Fibroblast of skin of scalp (primary cell): Measurements from ENCODE around the gene HNRNPAB.
"Not testable (repeated sequence)": the region's sequence is repeated elsewhere in the genome, so short reads cannot be mapped to it uniquely, and the experiment has no call there.

Experiments
- DNase-seq: peaks from one replicate; pipeline ENCODE4 v3.0.0-alpha.2; 2013

The HNRNPAB gene

DNA sequence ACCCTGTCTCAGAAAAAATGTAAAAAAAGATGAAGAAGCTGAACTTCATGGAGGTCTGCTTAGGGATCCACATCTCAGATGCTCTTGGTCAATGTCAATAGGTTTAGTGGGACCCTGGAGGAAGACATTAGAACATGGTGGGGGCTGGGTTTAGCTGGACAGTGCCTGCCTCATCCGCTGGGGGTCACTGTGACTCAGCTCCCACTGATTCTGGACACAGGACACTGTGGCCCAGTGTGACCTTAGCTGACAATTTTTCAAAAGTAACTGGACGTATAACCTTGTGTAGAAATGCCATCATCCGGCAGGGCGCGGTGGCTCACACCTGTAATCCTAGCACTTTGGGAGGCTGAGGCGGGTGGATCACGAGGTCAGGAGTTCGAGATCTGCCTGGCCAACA lies 7.3 kb upstream of the HNRNPAB start:
- no peak for DNase-seq

DNA sequence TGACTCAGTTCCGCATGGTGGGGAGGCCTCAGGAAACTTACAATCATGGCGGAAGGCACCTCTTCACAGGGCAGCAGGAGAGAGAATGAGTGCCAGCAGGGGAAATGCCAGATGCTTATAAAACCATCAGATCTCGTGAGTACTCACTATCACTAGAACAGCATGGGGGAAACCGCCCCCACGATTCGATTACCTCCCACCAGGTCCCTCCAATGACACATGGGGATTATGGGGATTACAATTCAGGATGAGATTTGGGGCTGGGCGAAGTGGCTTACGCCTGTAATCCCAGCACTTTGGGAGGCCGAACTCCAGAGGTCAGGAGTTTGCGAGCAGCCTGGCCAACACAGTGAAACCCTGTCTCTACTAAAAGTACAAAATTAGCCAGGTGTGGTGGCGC lies 6.2 kb upstream of the HNRNPAB start:
- DNase-seq: not testable (repeated sequence)

DNA sequence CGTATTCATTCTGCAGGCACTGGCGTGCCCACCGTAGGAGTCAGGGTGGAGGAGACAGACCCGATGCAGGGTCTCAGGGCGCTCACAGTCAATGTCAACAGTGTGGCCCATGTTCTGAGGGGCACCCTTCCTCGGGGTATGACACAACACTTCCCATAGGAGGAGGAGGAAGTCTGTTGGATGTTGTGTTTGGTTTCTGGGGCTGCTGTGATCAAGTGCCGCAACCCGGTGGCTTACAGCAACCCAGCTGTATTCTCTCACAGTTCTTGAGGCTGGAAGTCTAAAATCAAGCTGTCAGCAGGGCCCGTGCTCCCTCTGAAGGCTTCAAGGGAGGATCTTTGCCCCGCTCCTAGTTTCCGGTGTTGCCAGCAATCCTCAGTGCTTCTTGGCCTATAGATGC lies 5.6 kb upstream of the HNRNPAB start:
- no peak for DNase-seq

DNA sequence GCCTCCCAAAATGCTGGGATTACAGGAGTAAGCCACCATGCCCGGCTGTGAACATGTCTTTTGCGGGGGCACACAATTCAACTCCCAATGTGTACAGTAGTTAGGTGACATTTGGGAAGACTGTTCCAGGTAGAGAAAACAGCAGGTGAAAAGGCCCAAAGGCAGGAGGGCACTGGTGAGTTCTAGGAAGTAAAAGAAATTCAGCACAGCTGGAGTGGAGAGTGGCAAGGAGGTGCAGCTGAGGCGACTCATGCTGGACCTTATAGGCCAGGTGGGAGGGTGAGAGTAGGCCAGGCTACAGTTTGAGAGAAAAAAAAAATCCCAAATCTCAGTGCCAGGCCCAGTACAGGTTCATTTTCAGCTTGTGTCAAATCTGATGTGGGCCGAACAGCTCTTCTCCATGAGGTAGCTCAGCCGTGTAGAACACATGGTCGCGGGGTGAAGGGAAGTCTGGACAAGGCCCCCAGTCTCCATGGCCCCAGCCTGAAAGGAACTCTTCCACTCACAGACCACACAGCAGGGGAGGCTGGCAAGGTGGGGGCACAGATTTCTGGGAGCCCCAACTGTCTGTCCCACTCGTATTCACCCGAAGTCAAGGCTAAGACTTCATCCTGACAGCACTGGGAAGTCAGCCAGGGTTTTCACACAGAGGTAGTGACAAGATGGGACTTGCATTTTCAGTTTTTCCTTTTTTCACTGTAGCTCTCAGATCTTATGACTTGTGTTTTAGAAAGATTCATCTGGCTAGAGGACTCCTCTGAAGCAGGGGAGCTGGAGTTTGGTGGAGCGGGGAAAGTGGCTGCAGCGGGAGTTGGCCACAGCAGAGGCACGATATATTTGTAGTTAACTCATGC lies 4.5 kb upstream of the HNRNPAB start:
- DNase-seq: no peak

DNA sequence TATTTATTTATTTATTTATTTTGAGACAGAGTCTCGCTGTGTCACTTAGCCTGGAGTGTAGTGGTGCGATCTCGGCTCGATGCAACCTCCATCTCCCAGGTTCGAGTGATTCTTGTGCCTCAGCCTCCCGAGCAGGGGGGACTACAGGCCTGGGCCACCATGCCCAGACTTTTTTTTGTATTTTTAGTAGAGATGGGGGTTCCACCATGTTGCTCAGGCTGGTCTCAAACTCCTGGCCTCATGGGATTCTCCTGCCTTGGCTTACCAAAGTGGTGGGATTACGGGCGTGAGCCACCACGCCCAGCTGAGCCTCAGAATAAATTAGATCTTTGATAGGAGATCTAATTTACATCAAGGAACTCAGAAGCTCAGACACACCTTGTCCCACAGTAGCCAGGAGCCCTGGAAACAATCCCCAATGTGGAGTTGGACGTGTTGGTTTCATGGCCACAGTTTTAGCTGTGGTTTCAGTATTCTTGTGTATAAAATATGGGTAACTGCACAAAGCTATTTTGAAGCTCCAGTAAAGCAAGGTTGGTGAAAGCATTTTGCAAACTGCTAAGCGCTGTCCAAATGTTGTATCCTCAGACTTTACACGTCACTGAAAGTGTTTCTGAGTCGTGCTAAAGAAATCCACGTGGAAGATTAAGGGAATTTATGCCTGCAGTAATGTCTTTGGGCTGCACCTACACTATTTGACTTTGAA lies 3.0 kb upstream of the HNRNPAB start:
- no peak for DNase-seq

DNA sequence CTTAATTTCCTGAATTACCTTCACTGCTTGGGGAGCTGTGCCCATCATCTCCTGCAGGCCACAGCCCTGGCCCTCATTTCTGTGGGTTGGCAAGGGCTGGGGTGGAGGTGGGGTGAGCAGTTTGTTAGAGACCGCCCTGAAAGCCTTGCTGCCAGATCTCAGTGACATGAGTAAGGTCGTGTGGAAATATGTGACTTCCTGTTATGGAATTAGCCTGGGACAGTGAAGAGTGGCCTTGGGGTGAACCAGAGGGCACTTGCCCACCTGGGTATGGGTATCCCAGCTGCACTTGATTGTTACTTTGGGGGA lies 2.5 kb upstream of the HNRNPAB start:
- DNase-seq: no peak

DNA sequence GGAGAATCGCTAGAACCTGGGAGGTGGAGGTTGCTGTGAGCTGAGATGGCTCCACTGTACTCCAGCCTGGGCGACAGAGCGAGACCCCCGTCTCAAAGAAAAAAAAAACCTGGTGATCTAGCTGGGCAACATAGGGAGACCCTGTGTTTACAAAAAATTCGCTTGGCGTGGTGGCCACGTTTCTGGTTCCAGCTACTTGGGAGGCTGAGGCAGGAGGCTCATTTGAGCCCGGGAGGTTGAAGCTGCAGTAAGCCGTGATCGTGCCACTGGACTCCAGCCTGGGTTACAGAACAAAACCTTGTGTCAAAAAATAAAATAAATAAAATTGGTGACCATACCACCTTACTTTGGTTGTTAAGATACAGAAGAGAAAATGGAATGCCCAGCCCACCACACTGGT lies 1.8 kb upstream of the HNRNPAB start:
- DNase-seq: no peak

DNA sequence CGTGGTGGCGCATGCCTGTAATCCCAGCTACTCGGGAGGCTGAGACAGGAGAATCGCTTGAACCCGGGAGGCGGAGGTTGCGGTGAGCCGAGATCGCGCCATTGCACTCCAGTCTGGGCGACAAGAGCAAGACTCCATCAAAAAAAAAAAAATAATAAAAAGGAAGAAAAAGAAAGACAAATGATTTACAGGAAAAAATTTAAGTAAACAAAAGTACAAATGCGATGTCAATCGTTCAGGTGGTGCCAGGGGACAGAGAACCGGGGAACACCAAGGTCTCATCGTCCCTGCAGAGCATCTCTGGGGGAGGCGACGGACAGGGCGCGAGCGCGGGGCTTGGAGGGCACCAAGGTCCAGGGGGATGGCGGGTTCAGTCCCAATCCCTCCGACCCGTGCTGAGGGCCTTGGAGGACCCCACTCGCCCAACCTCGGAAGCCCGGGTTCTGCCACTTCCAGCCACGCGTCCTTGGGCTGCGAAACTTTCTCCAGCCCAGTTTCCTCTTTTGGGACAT lies 607 bp upstream of the HNRNPAB start:
- no peak for DNase-seq

DNA sequence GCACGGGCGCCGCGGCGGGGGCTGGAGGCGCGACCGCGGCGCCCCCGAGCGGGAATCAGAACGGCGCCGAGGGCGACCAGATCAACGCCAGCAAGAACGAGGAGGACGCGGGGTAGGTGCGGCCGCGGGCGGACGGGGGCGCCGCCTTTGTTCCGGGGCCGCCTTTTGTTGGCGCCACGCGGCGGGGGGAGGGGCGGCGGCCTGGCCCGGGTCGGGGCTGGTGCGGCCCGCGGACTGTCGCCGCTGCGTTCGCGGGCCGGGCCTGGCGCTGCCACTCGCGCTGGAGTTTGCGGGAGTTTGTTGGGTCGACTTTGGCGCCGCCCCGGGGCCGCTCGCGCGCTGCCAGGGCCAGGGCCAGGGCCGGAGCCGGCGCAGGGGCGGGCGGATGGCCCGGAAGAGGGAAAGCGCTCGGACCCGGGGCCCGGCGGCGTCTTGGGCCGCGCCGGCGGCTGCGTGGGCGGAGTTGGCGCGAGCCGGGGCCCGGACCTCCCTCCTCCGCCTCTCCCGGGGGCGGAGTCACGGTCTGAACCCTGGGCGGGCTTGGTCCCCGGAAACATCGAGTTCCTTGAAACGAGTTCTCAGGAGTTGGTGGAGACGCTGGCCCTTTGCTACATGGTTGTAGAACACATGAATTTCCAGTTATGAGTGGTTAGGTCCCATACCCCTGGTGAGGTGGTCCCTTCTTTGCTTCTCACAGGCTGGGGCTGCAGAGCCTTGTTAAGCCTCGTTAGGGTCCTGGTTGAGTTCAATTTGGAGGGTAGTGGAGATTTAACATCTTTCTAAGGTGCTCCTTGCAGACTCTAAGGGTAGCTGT lies 809 bp downstream of the HNRNPAB start:
- peak; percentile 79 for DNase-seq

DNA sequence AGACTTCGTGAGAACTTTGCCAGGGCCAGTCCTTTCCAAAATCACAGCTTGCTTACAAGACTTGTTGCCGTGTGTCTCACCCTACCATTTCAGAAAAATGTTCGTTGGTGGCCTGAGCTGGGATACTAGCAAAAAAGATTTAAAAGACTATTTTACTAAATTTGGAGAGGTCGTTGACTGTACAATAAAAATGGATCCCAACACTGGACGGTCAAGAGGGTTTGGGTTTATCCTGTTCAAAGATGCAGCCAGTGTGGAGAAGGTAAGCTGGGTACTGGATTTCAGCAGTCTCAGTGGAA lies 1.4 kb downstream of the HNRNPAB start:
- DNase-seq: no peak

DNA sequence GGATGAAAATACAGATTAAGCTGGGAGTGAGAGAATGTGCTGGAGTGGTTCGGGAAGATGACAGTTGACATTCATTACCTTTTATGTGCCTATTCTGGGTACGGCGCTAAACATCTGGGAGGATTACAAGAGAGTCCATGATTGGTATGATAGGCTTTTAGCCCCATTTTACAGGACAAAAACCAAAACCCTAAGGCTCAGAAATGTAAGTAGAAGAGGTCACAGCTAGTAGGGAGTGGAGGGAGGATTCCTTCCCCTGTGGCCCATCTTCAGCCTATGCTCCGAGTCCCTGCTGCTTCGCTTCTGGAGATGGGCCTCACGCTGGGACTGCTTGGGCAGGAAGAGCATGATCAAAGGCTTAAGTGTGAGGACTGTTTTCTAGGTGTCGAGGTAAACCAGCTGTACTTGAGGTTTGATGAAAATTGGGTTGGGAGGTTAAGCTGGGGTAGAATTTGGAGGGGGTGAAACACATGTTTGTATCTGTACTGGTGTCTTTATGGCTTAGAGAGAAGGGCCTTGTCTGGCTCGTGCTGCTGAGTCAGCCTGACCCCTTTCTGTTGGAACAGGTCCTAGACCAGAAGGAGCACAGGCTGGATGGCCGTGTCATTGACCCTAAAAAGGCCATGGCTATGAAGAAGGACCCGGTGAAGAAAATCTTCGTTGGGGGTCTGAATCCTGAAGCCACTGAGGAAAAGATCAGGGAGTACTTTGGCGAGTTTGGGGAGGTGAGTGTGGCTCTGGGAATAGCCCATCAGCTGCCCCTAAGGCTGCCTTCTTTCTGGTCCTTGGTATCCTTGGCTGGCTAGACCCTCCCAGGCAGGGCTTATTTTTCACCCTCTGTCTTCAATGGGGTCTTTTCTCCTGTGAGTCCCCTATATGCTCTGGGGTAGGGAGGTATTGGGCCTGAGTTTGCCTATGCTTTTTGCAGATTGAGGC lies 2.1 kb downstream of the HNRNPAB start:
- DNase-seq: no peak

DNA sequence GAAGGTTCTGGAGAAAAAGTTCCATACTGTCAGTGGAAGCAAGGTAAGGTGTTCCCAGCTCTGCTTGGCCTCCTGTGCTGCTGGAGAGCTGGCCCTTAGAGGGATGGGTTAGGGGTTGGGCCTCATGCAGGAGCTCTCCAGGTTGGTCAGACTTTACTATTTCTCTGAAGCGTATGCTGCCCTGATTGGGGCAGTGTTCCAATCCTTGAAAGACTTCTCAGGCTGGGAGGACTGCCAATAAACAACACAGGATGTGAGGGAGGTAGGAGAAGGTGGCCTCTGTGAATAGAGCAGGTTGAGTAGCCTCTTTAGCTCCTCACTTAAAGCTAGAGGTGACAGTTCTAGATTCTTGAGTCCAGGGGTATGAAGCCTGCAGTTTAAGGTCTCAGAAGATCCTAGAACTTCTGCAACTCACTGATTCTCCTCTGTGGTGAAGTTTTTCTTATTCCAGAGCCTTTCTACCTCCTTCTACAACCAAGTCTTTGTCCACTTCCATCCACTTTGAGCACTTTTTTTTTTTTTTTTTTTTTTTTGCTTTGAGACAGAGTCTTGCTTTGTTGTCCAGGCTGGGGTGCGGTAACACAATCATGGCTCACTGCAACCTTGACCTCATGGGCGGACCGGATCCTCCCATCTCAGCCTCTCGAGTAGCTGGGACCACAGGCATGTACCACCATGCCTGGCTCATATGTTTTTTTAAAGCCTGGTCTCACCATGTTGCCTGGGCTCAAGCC lies 3.0 kb downstream of the HNRNPAB start:
- DNase-seq: no peak

DNA sequence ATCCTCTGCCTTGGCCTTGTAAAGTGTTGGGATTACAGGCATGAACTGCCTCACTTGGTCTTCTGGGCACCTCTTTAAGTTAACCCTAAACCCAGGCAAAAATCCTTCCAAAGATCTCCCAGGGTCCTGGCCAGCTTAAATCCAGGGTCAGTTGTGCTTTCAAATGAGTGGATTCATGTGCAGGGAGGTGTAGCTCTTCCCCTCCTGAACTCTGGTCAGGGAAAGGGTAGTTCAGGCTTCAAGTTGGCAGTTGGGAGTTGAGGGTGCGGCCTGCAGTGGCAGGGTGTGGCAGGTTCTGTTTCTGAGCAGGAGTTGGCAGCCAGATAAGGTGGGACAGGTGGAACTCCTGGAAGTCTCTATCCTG lies 3.6 kb downstream of the HNRNPAB start:
- DNase-seq: no peak

DNA sequence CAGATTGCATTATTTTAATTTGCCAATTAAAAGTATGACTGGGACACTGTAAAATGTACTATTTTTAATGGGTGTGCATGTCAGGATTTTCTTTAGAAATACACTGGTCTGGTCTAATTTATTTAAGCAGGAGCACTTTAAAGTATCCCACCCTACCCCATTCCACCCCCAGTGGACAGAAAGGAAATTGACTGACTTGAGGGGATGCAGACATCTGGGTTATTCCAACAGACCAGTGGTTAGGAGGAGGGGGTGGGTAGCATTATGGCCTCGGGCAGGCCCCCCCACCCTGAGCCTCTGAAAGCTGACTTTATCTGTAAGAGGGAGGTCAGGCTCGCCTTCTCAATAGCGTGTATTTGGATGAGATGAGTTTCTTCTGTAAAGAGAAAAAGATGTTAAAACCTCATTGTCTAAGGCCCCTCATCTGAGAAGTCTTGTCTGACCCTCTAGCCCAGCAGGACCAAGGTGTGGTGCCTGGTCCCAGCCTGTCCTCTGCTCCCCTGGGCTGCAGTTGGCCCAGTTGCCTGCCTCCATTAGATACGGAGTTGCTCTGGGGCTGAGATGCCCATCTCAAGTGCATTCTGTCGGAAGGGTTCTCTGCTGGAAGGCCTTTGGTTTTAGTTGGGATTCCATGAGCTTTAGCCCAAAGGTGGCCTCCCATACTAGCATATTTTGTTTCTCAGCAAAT lies 4.4 kb downstream of the HNRNPAB start:
- no peak for DNase-seq

DNA sequence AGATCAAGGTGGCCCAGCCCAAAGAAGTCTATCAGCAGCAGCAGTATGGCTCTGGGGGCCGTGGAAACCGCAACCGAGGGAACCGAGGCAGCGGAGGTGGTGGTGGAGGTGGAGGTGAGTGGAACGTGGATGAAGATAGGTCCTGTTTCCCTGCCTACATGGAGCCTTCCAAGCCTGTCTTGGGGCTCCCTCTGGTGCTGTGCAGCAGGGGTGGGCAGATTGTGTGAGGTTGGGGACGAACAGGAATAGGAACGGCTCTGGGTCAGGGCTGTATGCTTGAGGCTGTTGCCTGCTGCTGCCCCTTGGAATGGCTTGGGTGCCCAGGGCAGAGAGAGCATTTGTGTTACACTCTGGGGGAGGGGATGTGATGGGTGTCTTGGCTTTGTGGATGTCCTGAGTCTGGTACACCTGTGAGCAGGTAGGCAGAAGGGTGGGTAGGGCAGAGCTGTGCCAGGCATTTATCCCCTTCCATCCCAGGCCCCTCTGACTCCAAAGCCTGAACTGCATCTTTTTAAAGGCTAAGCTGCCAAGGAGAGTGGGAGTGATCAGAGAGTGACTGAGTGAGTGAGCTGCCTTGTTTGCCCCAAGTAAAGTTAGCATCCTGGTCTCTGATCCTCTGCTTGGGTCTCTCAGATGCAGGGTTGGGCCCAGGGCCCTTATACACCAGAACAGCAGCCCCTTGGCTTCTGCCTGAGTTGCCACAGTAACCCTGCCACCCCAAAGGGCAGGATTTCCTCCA lies 5.2 kb downstream of the HNRNPAB start:
- DNase-seq: no peak

DNA sequence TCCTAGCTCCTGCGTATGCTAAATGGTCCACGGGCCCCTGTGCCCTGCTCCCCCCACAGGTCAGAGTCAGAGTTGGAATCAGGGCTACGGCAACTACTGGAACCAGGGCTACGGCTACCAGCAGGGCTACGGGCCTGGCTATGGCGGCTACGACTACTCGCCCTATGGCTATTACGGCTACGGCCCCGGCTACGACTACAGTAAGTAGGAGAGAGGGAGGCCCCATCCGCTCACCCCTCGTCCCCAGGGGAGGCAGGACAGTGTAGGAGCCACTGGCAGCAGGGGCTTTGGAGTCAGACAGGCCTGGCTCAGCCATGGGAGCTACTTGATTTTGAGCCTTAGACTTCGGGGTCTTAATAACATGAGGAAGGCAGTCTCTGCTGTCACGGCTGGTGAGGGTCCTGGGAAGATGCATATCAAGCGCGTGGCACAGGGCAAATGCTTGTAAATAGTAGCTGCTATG lies 5.8 kb downstream of the HNRNPAB start:
- DNase-seq: no peak

DNA sequence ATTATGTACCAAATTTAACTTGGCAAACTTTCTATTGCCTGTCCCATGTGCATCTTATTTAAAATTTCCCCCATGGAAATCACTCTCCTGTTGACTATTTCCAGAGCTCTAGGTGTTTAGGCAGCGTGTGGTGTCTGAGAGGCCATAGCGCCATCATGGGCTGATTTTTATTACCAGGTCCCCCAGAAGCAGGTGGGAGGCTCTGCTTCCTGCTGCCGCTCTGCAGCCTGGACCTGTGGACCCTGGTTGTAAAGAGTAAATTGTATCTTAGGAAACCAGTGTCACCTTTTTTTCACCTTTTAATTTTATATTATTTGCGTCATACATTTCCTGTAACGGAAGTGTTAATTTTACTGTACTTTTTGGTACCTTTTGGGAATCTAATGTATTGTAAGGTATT lies 6.4 kb downstream of the HNRNPAB start:
- DNase-seq: no peak

DNA sequence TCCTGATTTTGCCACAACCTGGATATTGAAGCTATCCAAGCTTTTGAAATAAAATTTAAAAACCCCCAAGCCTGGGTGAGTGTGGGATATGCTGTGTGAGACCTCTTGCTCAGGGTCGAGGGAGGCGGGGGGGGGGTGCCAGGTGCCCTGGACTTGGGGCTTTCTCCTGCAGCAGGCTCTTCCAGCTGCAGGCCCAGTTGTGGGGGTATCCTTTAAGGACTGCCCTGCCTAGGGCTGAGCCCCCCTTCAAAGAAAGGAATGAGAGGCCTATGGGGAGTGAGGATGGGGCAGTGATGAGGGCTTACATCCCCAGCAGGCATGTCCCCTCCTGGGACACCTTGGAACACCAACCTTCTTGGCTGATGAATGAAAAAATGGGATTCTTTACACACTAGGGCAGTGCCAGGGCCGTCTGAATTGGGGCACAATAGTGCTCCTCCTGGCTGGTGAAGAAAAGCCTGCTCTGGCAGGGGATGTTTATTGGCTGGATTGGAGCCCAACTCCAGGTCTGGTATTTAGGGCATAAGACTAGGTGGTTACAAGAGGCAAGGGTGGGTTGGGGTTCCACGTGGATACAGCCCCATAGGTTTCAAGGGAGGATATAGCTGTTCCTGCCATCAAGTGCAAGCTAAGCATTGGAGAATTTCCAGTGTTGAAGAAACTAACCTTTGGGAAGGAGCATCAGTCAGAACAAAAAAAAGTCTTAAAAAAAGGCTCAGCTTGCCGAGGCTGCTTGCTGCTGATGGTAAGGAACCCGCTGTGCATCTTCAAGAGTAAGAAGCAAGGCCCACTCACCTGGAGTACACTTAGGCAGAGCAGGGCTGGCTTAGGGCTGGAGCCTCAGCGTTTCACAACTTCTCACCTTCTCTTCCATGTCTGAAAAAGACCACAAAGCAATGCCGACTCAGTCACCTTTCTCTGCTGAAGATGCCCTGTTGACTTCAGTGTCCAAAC lies 7.0 kb downstream of the HNRNPAB start:
- no peak for DNase-seq
